Testis (tissue), 2 donors: ENCODE results near the gene POLD2.

Source experiments
- CTCF ChIP-seq, 3 experiments: fragments of 450-650 bp in 2 of 3; fragments of 200-600 bp in 1 of 3; sonication (generic) in 1 of 3; IDR thresholded peaks; one replicate each; pipeline ENCODE4 v1.5.1; 2016 to 2019; ENCODE audit warnings: antibody characterized with exemption in 3 of 3, mild to moderate bottlenecking in 2 of 3, moderate library complexity in 1 of 3
- POLR2A ChIP-seq: fragments of 450-650 bp; IDR thresholded peaks from one replicate; pipeline ENCODE4 v1.6.1; 2017; ENCODE audit warnings: antibody characterized with exemption, mild to moderate bottlenecking, moderate library complexity

DNA sequence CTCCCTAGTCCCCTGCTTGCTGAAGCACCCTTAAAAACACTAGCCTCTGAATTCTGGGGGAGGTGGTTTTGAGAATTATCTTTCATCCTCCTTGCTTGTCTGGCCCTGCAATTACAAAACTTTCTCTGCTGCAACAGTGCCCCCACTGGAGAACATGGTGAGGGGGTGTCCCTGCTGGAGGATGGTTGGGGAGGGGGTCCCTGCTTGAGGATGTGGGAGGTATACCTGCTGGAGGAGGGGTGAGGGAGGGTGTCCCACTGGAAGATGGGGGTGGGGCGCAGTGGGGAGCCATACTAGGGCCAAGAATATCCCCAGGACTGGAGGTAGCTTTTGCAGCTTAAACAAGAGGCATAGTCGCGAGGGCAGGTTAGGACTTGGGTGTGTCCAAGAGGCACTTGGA is 37.8 kb downstream of the POLD2 start:
- TF ChIP-seq CTCF (IDR thresholded peaks at IDR 0.05), result no peak
- no peak for TF ChIP-seq POLR2A
